Measurements from ENCODE around the gene SDSL. TPM values are rescaled to one million over a fixed set of nuclear protein-coding genes. Genes with fewer than 3 reads are reported as not detected.

SDSL gene
- total and polyA plus RNA-seq, 5 experiments from 2014 or later: not detected

DNA sequence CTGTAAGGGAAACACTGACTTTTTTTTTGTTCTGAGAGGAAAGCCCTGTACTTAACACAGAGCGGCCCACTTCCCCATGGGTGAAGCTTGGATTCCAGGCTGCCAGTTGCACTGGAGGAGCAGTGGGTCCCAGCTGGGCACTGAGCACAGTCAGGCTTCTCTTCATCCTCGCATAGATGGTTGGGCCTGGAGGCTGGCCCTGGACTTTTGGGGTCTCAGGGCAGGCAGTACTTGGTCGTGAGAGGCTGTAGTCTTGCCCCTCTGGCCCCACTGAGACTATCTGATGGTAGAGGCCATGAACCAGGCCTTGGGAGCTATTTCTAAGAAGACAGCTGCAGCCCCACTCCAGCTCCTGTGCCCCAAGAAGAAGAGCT lies 55.6 kb downstream of the SDSL start:
- Mint-ChIP-seq H3K4me3 (no peak overlapping the region), H3K27ac (no peak overlapping the region), H3K4me1 (peaks cover 9 to 24% (median 18%) of the 10 kb centered on the region in 4 donors), H3K9me3 (peaks cover 0 to 20% (median 5%) of the 10 kb centered on the region in 9 donors), H3K36me3 (peaks cover 0 to 19% (median 8%) of the 10 kb centered on the region in 3 donors), H3K27me3 (peaks cover 57 to 91% (median 77%) of the 10 kb centered on the region in 5 donors)
- ATAC-seq (no peak), DNase-seq (no peak)
- POLR2A ChIA-PET: no interaction called here

- H3K4me1 Mint-ChIP-seq: peaks cover 9 to 24% (median 16%) of the 10 kb centered on the region in 4 donors
- peaks cover 0 to 20% (median 6%) of the 10 kb centered on the region in 9 donors for H3K9me3 Mint-ChIP-seq
- no peak for ATAC-seq
- peak overlapping the region in 1 of 10 donors; percentile 73 for H3K27ac Mint-ChIP-seq
- no peak for DNase-seq
- H3K27me3 Mint-ChIP-seq: peaks cover 54 to 91% (median 75%) of the 10 kb centered on the region in 5 donors
- peaks cover 0 to 23% (median 8%) of the 10 kb centered on the region in 3 donors for H3K36me3 Mint-ChIP-seq
- H3K4me3 Mint-ChIP-seq: no peak overlapping the region
- POLR2A ChIA-PET: no interaction called here
These were observed 56.3 kb downstream of the SDSL start for GRCh38 chr12:113478351-113479011.

- H3K4me3 Mint-ChIP-seq: no peak overlapping the region
- DNase-seq (no peak), ATAC-seq (no peak)
- no peak overlapping the region for H3K27ac Mint-ChIP-seq
- H3K9me3 Mint-ChIP-seq: peaks cover 0 to 20% (median 6%) of the 10 kb centered on the region in 9 donors
- peaks cover 0 to 23% (median 8%) of the 10 kb centered on the region in 3 donors for H3K36me3 Mint-ChIP-seq
- peaks cover 53 to 91% (median 74%) of the 10 kb centered on the region in 5 donors for H3K27me3 Mint-ChIP-seq
- H3K4me1 Mint-ChIP-seq: peaks cover 8 to 21% (median 14%) of the 10 kb centered on the region in 4 donors
- POLR2A ChIA-PET: no interaction called here
These were observed 57.0 kb downstream of the SDSL start for GRCh38 chr12:113479216-113479589.

DNA sequence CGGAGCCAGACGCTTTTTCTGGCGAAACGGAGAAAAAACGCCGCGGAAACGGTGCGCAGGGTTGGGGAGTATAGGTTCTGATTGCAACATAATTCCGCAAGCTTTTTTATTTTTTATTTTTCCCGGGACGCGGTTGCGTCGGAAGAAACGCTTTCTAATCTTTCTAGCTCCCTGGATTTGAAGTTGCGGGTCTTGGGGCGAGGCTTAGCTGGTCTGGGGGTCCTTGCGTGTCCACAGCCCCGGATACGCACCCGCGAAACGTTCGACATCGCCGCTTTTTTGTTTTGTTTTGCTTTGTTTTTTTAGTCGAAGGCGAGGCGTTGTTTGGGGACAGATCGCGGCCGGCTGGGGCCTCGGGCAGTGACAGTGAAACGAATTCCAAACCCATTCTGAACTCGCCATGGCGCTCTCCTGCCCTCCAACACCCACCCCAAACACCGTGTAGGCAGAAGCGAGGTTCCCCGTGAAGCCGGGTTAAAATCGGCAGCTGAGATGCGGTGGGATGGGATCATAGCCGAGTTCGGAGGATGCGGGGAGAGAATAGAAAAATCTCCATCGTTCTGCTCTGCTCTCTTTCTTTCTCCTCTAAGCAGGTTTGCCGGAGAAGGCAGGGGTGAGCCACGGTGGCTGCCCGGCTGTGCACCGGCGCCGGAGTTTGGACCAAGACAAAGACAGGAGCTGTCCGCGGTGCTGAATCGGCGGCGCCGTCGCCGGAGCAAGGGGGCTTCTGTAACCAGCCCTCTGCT lies 57.6 kb downstream of the SDSL start:
- peaks cover 3 to 15% (median 9%) of the 10 kb centered on the region in 4 donors for H3K4me1 Mint-ChIP-seq
- peaks cover 0 to 20% (median 6%) of the 10 kb centered on the region in 9 donors for H3K9me3 Mint-ChIP-seq
- H3K27me3 Mint-ChIP-seq: peaks cover 47 to 86% (median 73%) of the 10 kb centered on the region in 5 donors
- peak in 7 of 10 donors; percentile 17 to 42 (median 29) for DNase-seq
- peaks cover 0 to 23% (median 8%) of the 10 kb centered on the region in 3 donors for H3K36me3 Mint-ChIP-seq
- peak overlapping the region in 5 of 10 donors; percentile 16 to 49 (median 37) for H3K4me3 Mint-ChIP-seq
- no peak for ATAC-seq
- POLR2A ChIA-PET: no interaction called here
- peak overlapping the region in 1 of 10 donors; percentile 69 for H3K27ac Mint-ChIP-seq

DNA sequence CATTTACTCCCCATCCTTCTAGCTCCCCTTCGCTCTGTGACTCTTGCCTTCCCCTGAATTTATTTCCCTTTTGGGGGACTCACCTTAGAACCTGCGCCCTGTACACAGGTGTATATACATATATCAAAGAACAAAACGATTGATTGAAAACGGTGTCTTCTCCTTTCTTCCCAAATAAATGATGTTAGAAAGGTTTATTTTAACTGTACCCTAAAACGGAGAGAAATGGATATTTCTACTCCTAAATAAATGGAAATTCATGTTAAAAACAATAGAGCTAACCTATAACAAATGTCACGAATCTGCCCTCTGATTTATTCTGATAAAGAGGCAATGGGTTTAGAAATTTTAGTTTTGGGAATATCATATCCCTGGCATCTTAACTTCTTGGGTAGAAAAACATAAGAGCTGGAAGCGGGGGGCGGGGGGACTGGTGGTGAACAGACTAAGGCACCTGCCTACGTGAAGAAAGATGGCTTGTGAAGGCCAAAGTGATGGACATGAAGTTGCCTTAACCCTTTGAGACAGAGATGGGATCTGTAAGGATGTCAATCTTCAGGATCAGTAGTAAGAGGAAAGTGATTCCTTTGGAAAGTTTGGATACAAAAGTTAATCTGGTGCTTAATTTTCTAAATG lies 58.3 kb downstream of the SDSL start:
- Mint-ChIP-seq H3K4me3 (peak overlapping the region in 2 of 10 donors; percentile 21 to 49), H3K27ac (peak overlapping the region in 1 of 10 donors; percentile 29)

GRCh38 chr12:113482334-113482733 lies 60.2 kb downstream of the SDSL start:
- Mint-ChIP-seq H3K4me3 (no peak overlapping the region), H3K36me3 (peaks cover 0 to 23% (median 8%) of the 10 kb centered on the region in 3 donors), H3K4me1 (peaks cover 2 to 8% (median 6%) of the 10 kb centered on the region in 4 donors), H3K27ac (no peak overlapping the region), H3K9me3 (peaks cover 0 to 20% (median 6%) of the 10 kb centered on the region in 9 donors), H3K27me3 (peaks cover 48 to 90% (median 81%) of the 10 kb centered on the region in 5 donors)
- POLR2A ChIA-PET: no interaction called here
- no peak for ATAC-seq
- DNase-seq: no peak

More for the DNA sequence above, 58.3 kb downstream of the SDSL start:
- Mint-ChIP-seq H3K36me3 (peaks cover 0 to 23% (median 8%) of the 10 kb centered on the region in 3 donors), H3K4me1 (peaks cover 2 to 8% (median 6%) of the 10 kb centered on the region in 4 donors), H3K9me3 (peaks cover 0 to 20% (median 6%) of the 10 kb centered on the region in 9 donors), H3K27me3 (peaks cover 43 to 82% (median 68%) of the 10 kb centered on the region in 5 donors)
- ATAC-seq (no peak), DNase-seq (no peak)
- POLR2A ChIA-PET: no interaction called here

- POLR2A ChIA-PET: no interaction called here
- no peak overlapping the region for H3K27ac Mint-ChIP-seq
- H3K4me3 Mint-ChIP-seq: no peak overlapping the region
- no peak for DNase-seq
- peaks cover 0 to 11% (median 4%) of the 10 kb centered on the region in 9 donors for H3K9me3 Mint-ChIP-seq
- H3K27me3 Mint-ChIP-seq: peaks cover 47 to 90% (median 77%) of the 10 kb centered on the region in 5 donors
- no peak for ATAC-seq
- peaks cover 0 to 1% (median 0%) of the 10 kb centered on the region in 4 donors for H3K4me1 Mint-ChIP-seq
- peaks cover 0 to 18% (median 0%) of the 10 kb centered on the region in 3 donors for H3K36me3 Mint-ChIP-seq
These were observed 63.1 kb downstream of the SDSL start for GRCh38 chr12:113485330-113485729.

GRCh38 chr12:113486722-113487121 lies 64.5 kb downstream of the SDSL start:
- POLR2A ChIA-PET: no interaction called here

More at GRCh38 chr12:113486722-113487121, 64.5 kb downstream of the SDSL start:
- Mint-ChIP-seq H3K9me3 (peaks cover 0 to 12% (median 3%) of the 10 kb centered on the region in 9 donors), H3K4me3 (no peak overlapping the region), H3K27ac (no peak overlapping the region), H3K36me3 (peaks cover 0 to 17% (median 3%) of the 10 kb centered on the region in 3 donors), H3K4me1 (no peaks in the 10 kb centered on the region), H3K27me3 (peaks cover 36 to 88% (median 69%) of the 10 kb centered on the region in 5 donors)
- ATAC-seq: no peak
- no peak for DNase-seq

Other genes with a start within 250 kb of the SDSL start
- gene DDX54, start 236.9 kb upstream of the SDSL start, total RNA-seq: 10 to 100 TPM; 76.1 to 81.8 TPM
- gene DDX54, start 236.9 kb upstream of the SDSL start, polyA plus RNA-seq: 10 to 100 TPM; 17.9 to 38.2 (median 24.3) TPM
- gene RITA1, start 236.7 kb upstream of the SDSL start, total RNA-seq: 10 to 100 TPM; 12.8 to 17.1 TPM
- gene RITA1, start 236.7 kb upstream of the SDSL start, polyA plus RNA-seq: 10 to 100 TPM; 22.9 to 26.2 (median 24.6) TPM
- 10 to 100 TPM; 81.2 to 83.0 TPM for gene TPCN1, start 200.9 kb upstream of the SDSL start, total RNA-seq
- gene TPCN1, start 200.9 kb upstream of the SDSL start, polyA plus RNA-seq: 10 to 100 TPM in 2 of 3 donors, 1 to 10 TPM in 1; 6.7 to 16.5 (median 11.0) TPM
- 100 to 1,000 TPM; 131 to 136 TPM for gene SLC8B1, start 87.3 kb upstream of the SDSL start, total RNA-seq
- gene SLC8B1, start 87.3 kb upstream of the SDSL start, polyA plus RNA-seq: 10 to 100 TPM; 26.3 to 71.2 (median 53.0) TPM
- gene PLBD2, start 63.8 kb upstream of the SDSL start, total RNA-seq: 10 to 100 TPM in 1 of 2 experiments, 1 to 10 TPM in 1; 9.7 to 13.1 TPM
- 1 to 10 TPM; 5.1 to 9.4 (median 5.5) TPM for gene PLBD2, start 63.8 kb upstream of the SDSL start, polyA plus RNA-seq
- gene SDS, start 18.5 kb upstream of the SDSL start, total RNA-seq: not detected
- gene SDS, start 18.5 kb upstream of the SDSL start, polyA plus RNA-seq: not detected
- not detected for gene LHX5, start 49.5 kb downstream of the SDSL start, total RNA-seq
- not detected for gene LHX5, start 49.5 kb downstream of the SDSL start, polyA plus RNA-seq